ENCODE results near the gene PTPRD.

The PTPRD gene

GRCh38 chr9:10614196-10614800 is 1.5 kb upstream of the PTPRD start:
- no peak for DNase-seq (ENCODE audit: low read depth)
- TF ChIP-seq CTCF (IDR thresholded peaks at IDR 0.05; ENCODE audit: control insufficient read depth, insufficient read depth, low read depth, low read length, missing control alignments), result no peak
- no peak overlapping the region for H3K4me3 ChIP-seq (ENCODE audit: control insufficient read depth, low read depth, low read length)

GRCh38 chr9:10613419-10613818 is 617 bp upstream of the PTPRD start:
- no peak for TF ChIP-seq CTCF (IDR thresholded peaks at IDR 0.05; ENCODE audit: control insufficient read depth, insufficient read depth, low read depth, low read length, missing control alignments)
- DNase-seq (ENCODE audit: low read depth), result no peak

GRCh38 chr9:10605388-10605787 is 7.4 kb downstream of the PTPRD start:
- no peak for TF ChIP-seq CTCF (IDR thresholded peaks at IDR 0.05; ENCODE audit: control insufficient read depth, insufficient read depth, low read depth, low read length, missing control alignments)
- H3K4me3 ChIP-seq (ENCODE audit: control insufficient read depth, low read depth, low read length), result no peak overlapping the region
- no peak for DNase-seq (ENCODE audit: low read depth)

More at GRCh38 chr9:10613419-10613818, 617 bp upstream of the PTPRD start:
- H3K4me3 ChIP-seq (ENCODE audit: control insufficient read depth, low read depth, low read length), result no peak overlapping the region

- no peak for TF ChIP-seq CTCF (IDR thresholded peaks at IDR 0.05; ENCODE audit: control insufficient read depth, insufficient read depth, low read depth, low read length, missing control alignments)
- no peak for DNase-seq (ENCODE audit: low read depth)
These were observed 7.9 kb downstream of the PTPRD start for GRCh38 chr9:10604927-10605326.

GRCh38 chr9:10597801-10598200 is 15.0 kb downstream of the PTPRD start:
- H3K4me3 ChIP-seq (ENCODE audit: control insufficient read depth, low read depth, low read length), result no peak overlapping the region
- TF ChIP-seq CTCF (IDR thresholded peaks at IDR 0.05; ENCODE audit: control insufficient read depth, insufficient read depth, low read depth, low read length, missing control alignments), result no peak
- DNase-seq (ENCODE audit: low read depth), result no peak

More at GRCh38 chr9:10604927-10605326, 7.9 kb downstream of the PTPRD start:
- no peak overlapping the region for H3K4me3 ChIP-seq (ENCODE audit: control insufficient read depth, low read depth, low read length)

- no peak for TF ChIP-seq CTCF (IDR thresholded peaks at IDR 0.05; ENCODE audit: control insufficient read depth, insufficient read depth, low read depth, low read length, missing control alignments)
- no peak overlapping the region for H3K4me3 ChIP-seq (ENCODE audit: control insufficient read depth, low read depth, low read length)
- no peak for DNase-seq (ENCODE audit: low read depth)
These were observed 18.3 kb downstream of the PTPRD start for GRCh38 chr9:10594482-10594881.
